HCT116 (cell line): ENCODE results near the gene TOB2. TPM values are rescaled to one million over a fixed set of nuclear protein-coding genes. Genes with fewer than 3 reads are reported as not detected.

ENCODE experiments used
- ATAC-seq: fragments of 200-7000 bp; cut with Tn5 transposase; 2 replicates; pipeline ENCODE4 v1.9.1; 2020; ENCODE audit warnings: mild to moderate bottlenecking, moderate library complexity
- BruUV-seq: library from RNA; stranded (reverse); fragments of 400-500 nt; replicated peaks from 2 replicates; lab custom pipeline; 2021; lab: Mats Ljungman, UMichigan
- CTCF ChIA-PET: fragments of 300-600 bp; sonication (Branson Sonifier 250); formaldehyde crosslinking; loops from one replicate; lab custom pipeline; 2021; ENCODE audit warnings: antibody characterized with exemption; lab: Charles Lee
- POLR2A ChIA-PET: fragments of 300-600, 350-600 bp; sonication (Branson Sonifier 250); formaldehyde crosslinking; loops from one replicate; lab custom pipeline; 2021; ENCODE audit warnings: antibody characterized with exemption; lab: Charles Lee
- RAD21 ChIA-PET, 2 experiments: fragments of 300-600 bp; sonication (Branson Sonifier 250); formaldehyde crosslinking; loops; one replicate each; lab custom pipeline; 2023; ENCODE audit warnings: low total read pairs in 2 of 2; ENCODE audit not compliant: uncharacterized antibody in 2 of 2, unreplicated experiment in 2 of 2, low non-redundant PET in 1 of 2; lab: Charles Lee
- DNase-seq: peaks from one replicate; pipeline ENCODE4 v3.0.0-alpha.2; 2010; ENCODE audit warnings: low read depth, low spot score
- H2AFZ ChIP-seq: fragments of 200-600 bp; shearing (Covaris generic), sonication (generic); 2 replicates; pipeline ENCODE4 v1.6.1; 2017; ENCODE audit warnings: low read depth, mixed run types, mixed read lengths, antibody characterized with exemption, low read length; ENCODE audit not compliant: poor library complexity, severe bottlenecking
- H3K27ac ChIP-seq: 2 replicates; pipeline ENCODE4 v1.5.1; 2012; ENCODE audit warnings: low read depth, low read length
- H3K27me3 ChIP-seq: fragments of 200-600 bp; sonication (generic); 2 replicates; pipeline ENCODE4 v1.6.1; 2016; ENCODE audit warnings: mixed run types, low read length, mixed read lengths; ENCODE audit not compliant: insufficient read depth
- H3K36me3 ChIP-seq, 2 experiments: fragments of 200-500 bp in 1 of 2; fragments of 200-600 bp in 1 of 2; sonication (Bioruptor generic) in 1 of 2; sonication (generic) in 1 of 2; 2 replicates each; pipeline versions ENCODE4 v1.5.1 to v1.6.1; 2014 to 2016; ENCODE audit warnings: low read length in 2 of 2, inconsistent platforms in 1 of 2, mixed read lengths in 1 of 2, mixed run types in 1 of 2; ENCODE audit not compliant: insufficient read depth in 2 of 2, control insufficient read depth in 1 of 2
- H3K4me1 ChIP-seq, 2 experiments: fragments of 200-600 bp in 1 of 2; sonication (generic) in 1 of 2; 2 replicates each; pipeline versions ENCODE4 v1.5.1 to v1.6.1; 2012 to 2017; ENCODE audit warnings: low read length in 2 of 2, inconsistent platforms in 1 of 2, mild to moderate bottlenecking in 1 of 2, mixed read lengths in 1 of 2, mixed run types in 1 of 2, moderate library complexity in 1 of 2; ENCODE audit not compliant: insufficient read depth in 2 of 2, control insufficient read depth in 1 of 2
- H3K4me2 ChIP-seq: fragments of 200-600 bp; sonication (generic); 2 replicates; pipeline ENCODE4 v1.6.1; 2017; ENCODE audit warnings: mixed run types, low read length, mixed read lengths
- H3K4me3 ChIP-seq, 2 experiments: fragments of 200-600 bp in 1 of 2; sonication (generic) in 1 of 2; replicated peaks in 1 of 2; 2 replicates each; pipeline ENCODE4 v1.5.1; 2011 to 2016; ENCODE audit warnings: low read length in 2 of 2, control low read depth in 1 of 2, low read depth in 1 of 2, mild to moderate bottlenecking in 1 of 2, mixed read lengths in 1 of 2, mixed run types in 1 of 2
- H3K79me2 ChIP-seq: fragments of 200-600 bp; sonication (generic); 2 replicates; pipeline ENCODE4 v1.6.1; 2017; ENCODE audit warnings: mild to moderate bottlenecking, mixed run types, low read length, moderate library complexity, mixed read lengths; ENCODE audit not compliant: insufficient read depth
- H3K9ac ChIP-seq: fragments of 200-600 bp; sonication (generic); 2 replicates; pipeline ENCODE4 v1.6.1; 2016; ENCODE audit warnings: low read length, mixed read lengths
- H3K9me2 ChIP-seq: fragments of 200-600 bp; sonication (generic), shearing (Covaris generic); 2 replicates; pipeline ENCODE4 v1.6.1; 2017; ENCODE audit warnings: mixed run types, mild to moderate bottlenecking, moderate library complexity; ENCODE audit not compliant: insufficient read depth
- H3K9me3 ChIP-seq, 2 experiments: fragments of 200-500 bp in 1 of 2; fragments of 200-600 bp in 1 of 2; sonication (Bioruptor generic) in 1 of 2; sonication (generic) in 1 of 2; 2 replicates each; pipeline ENCODE4 v1.6.1; 2014 to 2017; ENCODE audit warnings: low read length in 2 of 2, mixed read lengths in 2 of 2, inconsistent platforms in 1 of 2, low read depth in 1 of 2, mild to moderate bottlenecking in 1 of 2, mixed run types in 1 of 2, moderate library complexity in 1 of 2; ENCODE audit not compliant: control insufficient read depth in 1 of 2, insufficient read depth in 1 of 2
- H4K20me1 ChIP-seq: fragments of 200-600 bp; sonication (generic), shearing (Covaris generic); 2 replicates; pipeline ENCODE4 v1.6.1; 2017; ENCODE audit warnings: mixed run types, mild to moderate bottlenecking, moderate library complexity; ENCODE audit not compliant: insufficient read depth
- CEBPB ChIP-seq: IDR thresholded peaks from 2 replicates; pipeline ENCODE4 v1.6.1; 2012; ENCODE audit warnings: low read depth
- EZH2 ChIP-seq: fragments of 200-600 bp; sonication (generic); IDR thresholded peaks from 2 replicates; pipeline ENCODE4 v1.6.1; 2017; ENCODE audit warnings: antibody characterized with exemption, mixed run types
- EZH2phosphoT487 ChIP-seq: fragments of 200-600 bp; IDR thresholded peaks from 2 replicates; pipeline ENCODE4 v1.6.1; 2018; ENCODE audit warnings: antibody characterized with exemption, borderline replicate concordance
- JUND ChIP-seq: IDR thresholded peaks from 2 replicates; pipeline ENCODE4 v1.6.1; 2012
- ZNF274 ChIP-seq: fragments of 200-500 bp; sonication (Bioruptor generic); IDR thresholded peaks from 2 replicates; pipeline ENCODE4 v1.6.1; 2014; ENCODE audit warnings: mild to moderate bottlenecking, low read depth, low read length, inconsistent platforms
- intact Hi-C: fragments of 100-400 bp; cut with micrococcal nuclease; formaldehyde crosslinking; loops from 2 replicates; pipeline ENCODE4 v1.10.0; 2022
- total RNA-seq: library from RNA; stranded (reverse); gene quantifications from one replicate; pipeline ENCODE4 v1.2.1, GENCODE V29; 2021; ENCODE audit not compliant: unreplicated experiment
- TF ChIP-seq, protein P1 (sequence below): IDR thresholded peaks from 2 replicates; pipeline ENCODE4 v1.6.1; 2012; ENCODE audit warnings: low read depth

Gene TOB2
- total RNA-seq, 1 experiment from 2014 or later = 55.2 TPM

DNA sequence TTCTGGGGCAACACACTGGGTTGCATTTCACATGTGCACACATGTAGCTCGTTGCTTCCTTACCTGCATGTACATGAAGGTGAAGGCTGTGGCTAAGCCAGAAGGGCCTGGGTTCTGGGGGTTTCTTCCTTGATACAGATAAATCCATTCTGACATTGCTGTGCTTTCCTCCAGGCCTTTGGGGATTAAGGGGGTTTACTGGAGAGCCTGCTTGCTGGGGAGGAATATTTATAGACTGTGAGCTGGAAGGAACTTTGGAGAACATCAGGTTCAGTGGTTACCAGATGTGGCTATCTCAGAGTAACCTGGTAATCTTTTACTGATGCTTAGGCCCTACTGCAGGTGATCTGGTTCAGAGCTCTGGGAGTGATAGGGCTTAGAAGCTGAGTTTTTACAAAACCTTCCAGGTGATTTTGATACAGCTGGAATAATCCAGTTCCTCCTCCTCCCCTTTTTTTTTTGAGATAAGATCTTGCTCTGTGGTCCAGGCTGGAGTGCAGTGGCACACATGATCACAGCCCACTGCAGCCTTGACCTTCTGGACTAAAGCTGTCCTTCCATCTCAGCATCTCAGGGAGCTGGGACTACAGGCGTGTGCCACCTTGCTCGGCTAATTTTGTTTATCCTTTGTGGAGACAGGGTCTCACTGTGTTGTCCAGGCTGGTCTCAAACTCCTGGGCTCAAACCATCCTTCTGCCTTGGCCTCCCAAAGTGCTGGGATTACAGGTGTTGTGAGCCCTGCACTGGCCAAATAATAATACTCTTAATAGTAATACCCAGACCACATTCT, 42.2 kb upstream of the TOB2 start:
- TF ChIP-seq, protein P1, sequence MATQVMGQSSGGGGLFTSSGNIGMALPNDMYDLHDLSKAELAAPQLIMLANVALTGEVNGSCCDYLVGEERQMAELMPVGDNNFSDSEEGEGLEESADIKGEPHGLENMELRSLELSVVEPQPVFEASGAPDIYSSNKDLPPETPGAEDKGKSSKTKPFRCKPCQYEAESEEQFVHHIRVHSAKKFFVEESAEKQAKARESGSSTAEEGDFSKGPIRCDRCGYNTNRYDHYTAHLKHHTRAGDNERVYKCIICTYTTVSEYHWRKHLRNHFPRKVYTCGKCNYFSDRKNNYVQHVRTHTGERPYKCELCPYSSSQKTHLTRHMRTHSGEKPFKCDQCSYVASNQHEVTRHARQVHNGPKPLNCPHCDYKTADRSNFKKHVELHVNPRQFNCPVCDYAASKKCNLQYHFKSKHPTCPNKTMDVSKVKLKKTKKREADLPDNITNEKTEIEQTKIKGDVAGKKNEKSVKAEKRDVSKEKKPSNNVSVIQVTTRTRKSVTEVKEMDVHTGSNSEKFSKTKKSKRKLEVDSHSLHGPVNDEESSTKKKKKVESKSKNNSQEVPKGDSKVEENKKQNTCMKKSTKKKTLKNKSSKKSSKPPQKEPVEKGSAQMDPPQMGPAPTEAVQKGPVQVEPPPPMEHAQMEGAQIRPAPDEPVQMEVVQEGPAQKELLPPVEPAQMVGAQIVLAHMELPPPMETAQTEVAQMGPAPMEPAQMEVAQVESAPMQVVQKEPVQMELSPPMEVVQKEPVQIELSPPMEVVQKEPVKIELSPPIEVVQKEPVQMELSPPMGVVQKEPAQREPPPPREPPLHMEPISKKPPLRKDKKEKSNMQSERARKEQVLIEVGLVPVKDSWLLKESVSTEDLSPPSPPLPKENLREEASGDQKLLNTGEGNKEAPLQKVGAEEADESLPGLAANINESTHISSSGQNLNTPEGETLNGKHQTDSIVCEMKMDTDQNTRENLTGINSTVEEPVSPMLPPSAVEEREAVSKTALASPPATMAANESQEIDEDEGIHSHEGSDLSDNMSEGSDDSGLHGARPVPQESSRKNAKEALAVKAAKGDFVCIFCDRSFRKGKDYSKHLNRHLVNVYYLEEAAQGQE = no peak
- TF ChIP-seq EZH2 (no peak), ZNF274 (no peak), CEBPB (no peak), JUND (no peak)
- H3K9me3 ChIP-seq = no peaks in the 10 kb centered on the region
- ChIA-PET RAD21 (no interaction called here), CTCF (no interaction called here), POLR2A (no interaction called here)
- intact Hi-C loops = no loop called here
- H4K20me1 ChIP-seq = peaks cover 5% of the 10 kb centered on the region; the same call in 1 of the 2 replicates
- H3K27me3 ChIP-seq = no peaks in the 10 kb centered on the region
- ATAC-seq (no peak), DNase-seq (no peak)
- no peak overlapping the region for H3K4me3 ChIP-seq
- H3K9ac ChIP-seq = no peak overlapping the region
- H2AFZ ChIP-seq = no peak overlapping the region
- H3K4me2 ChIP-seq = no peak overlapping the region
- H3K27ac ChIP-seq = no peak overlapping the region
- H3K36me3 ChIP-seq = no peaks in the 10 kb centered on the region
- H3K9me2 ChIP-seq = no peaks in the 10 kb centered on the region
- peaks cover 90% of the 10 kb centered on the region for H3K79me2 ChIP-seq
- BruUV-seq = no TSS peak
- no peaks in the 10 kb centered on the region for H3K4me1 ChIP-seq

DNA sequence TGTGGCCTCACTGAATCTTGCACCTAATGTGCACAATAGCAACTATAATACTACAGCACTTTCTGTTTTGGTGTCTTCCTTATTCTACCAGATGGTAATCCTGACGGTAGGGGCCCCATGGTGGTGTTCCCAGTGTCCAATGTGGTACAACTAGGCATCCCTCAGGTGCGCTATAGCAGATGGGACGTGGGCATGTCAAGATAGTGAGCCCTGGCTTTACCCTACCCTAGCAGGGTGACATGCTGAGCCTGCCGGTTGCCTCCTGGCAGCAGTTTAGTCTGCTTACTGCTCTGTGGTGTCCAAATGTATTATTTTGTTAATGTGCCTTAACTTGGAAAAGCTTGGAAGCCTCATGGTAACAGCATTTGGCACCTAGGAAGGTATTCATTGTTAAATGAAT, 41.5 kb upstream of the TOB2 start:
- no peak overlapping the region for H3K4me3 ChIP-seq
- no peak for TF ChIP-seq EZH2phosphoT487
- H3K4me1 ChIP-seq = no peaks in the 10 kb centered on the region
- H4K20me1 ChIP-seq = peaks cover 8% of the 10 kb centered on the region; the same call in 1 of the 2 replicates
- no TSS peak for BruUV-seq
- no peaks in the 10 kb centered on the region for H3K9me2 ChIP-seq
- no peak overlapping the region for H3K9ac ChIP-seq
- no peak overlapping the region for H3K4me2 ChIP-seq
- no peaks in the 10 kb centered on the region for H3K36me3 ChIP-seq
- intact Hi-C loops = no loop called here
- H3K9me3 ChIP-seq = no peaks in the 10 kb centered on the region
- POLR2A ChIA-PET = no interaction called here
- CTCF ChIA-PET = no interaction called here
- H3K79me2 ChIP-seq = peaks cover 89% of the 10 kb centered on the region
- no peak overlapping the region for H2AFZ ChIP-seq
- no peaks in the 10 kb centered on the region for H3K27me3 ChIP-seq
- ATAC-seq (no peak), DNase-seq (no peak)
- no peak overlapping the region for H3K27ac ChIP-seq
- RAD21 ChIA-PET = no interaction called here
